K562 (cell line): Measurements from ENCODE around the gene ZDHHC8. TPM values are rescaled to one million over a fixed set of nuclear protein-coding genes. Genes with fewer than 3 reads are reported as not detected.

Source experiments
- CHD4 ChIP-seq: fragments of 200-600 bp; sonication (generic); IDR thresholded peaks from 3 replicates; pipeline ENCODE4 v1.6.1; 2012; ENCODE audit warnings: low read depth, mild to moderate bottlenecking, mixed read lengths, low read length, inconsistent platforms; ENCODE audit not compliant: insufficient read depth, insufficient replicate concordance, poor library complexity, severe bottlenecking
- CREM ChIP-seq: IDR thresholded peaks from 2 replicates; pipeline ENCODE4 v1.6.1; 2014; ENCODE audit warnings: antibody characterized with exemption, low read depth
- CTBP1 ChIP-seq: fragments of 450-650 bp; IDR thresholded peaks from 2 replicates; pipeline ENCODE4 v1.6.1; 2016; ENCODE audit warnings: borderline replicate concordance
- EHMT2 ChIP-seq: fragments of 450-650 bp; IDR thresholded peaks from 2 replicates; pipeline ENCODE4 v1.6.1; 2018; ENCODE audit warnings: antibody characterized with exemption
- MEF2A ChIP-seq: IDR thresholded peaks from 2 replicates; pipeline ENCODE4 v1.6.1; 2011; ENCODE audit warnings: low read depth, mild to moderate bottlenecking, low read length, moderate library complexity; ENCODE audit not compliant: control insufficient read depth
- RBM34 ChIP-seq: fragments of 200-400 bp; formaldehyde crosslinking; IDR thresholded peaks from 2 replicates; pipeline ENCODE4 v1.6.1; 2018; ENCODE audit warnings: low read length, borderline replicate concordance; ENCODE audit not compliant: insufficient read depth
- SP2 ChIP-seq: IDR thresholded peaks from 2 replicates; pipeline ENCODE4 v1.6.1; 2011; ENCODE audit warnings: mild to moderate bottlenecking, low read depth, low read length, moderate library complexity; ENCODE audit not compliant: poor library complexity, severe bottlenecking; ENCODE audit errors: extremely low read depth
- TAF15 ChIP-seq: fragments of 200-400 bp; formaldehyde crosslinking; IDR thresholded peaks from 2 replicates; pipeline ENCODE4 v1.6.1; 2017; ENCODE audit warnings: mild to moderate bottlenecking, low read depth, low read length, moderate library complexity
- TCF15 ChIP-seq: fragments of 250-450 bp; sonication (Bioruptor Pico); IDR thresholded peaks from 2 replicates; pipeline ENCODE4 v1.8.0; 2022; ENCODE audit warnings: moderate library complexity, mild to moderate bottlenecking, inconsistent platforms
- U2AF1 ChIP-seq: fragments of 200-400 bp; formaldehyde crosslinking; optimal IDR thresholded peaks from 2 replicates; pipeline ENCODE3; 2017; ENCODE audit warnings: mild to moderate bottlenecking, low read depth, low read length, moderate library complexity
- ZBTB1 ChIP-seq: sonication (generic); formaldehyde crosslinking; IDR thresholded peaks from 2 replicates; pipeline ENCODE4 v1.8.1; 2023; ENCODE audit warnings: missing genetic modification reagents, low read depth, mild to moderate bottlenecking, borderline replicate concordance
- ZNF146 ChIP-seq: IDR thresholded peaks from one replicate; pipeline ENCODE4 v1.6.1; 2018; ENCODE audit warnings: missing compliant biosample characterization; ENCODE audit not compliant: unreplicated experiment
- ZNF512 ChIP-seq: IDR thresholded peaks from 2 replicates; pipeline ENCODE4 v1.6.1; 2016; ENCODE audit warnings: missing genetic modification characterization, missing compliant biosample characterization
- ZNF79 ChIP-seq: fragments of 250-450 bp; sonication (Bioruptor Pico); IDR thresholded peaks from 2 replicates; pipeline ENCODE4 v1.4.0; 2020; ENCODE audit warnings: low read depth, mild to moderate bottlenecking, moderate library complexity
- polyA plus RNA-seq, 8 experiments: library from polyadenylated mRNA; depleted of rRNA in 4 of 8; stranded (reverse) in 5 of 8; unstranded in 3 of 8; fragments of >200 nt; fragmentation: Nextera tagmentation in 2 of 8; fragmentation: Illumina TruSeq in 1 of 8; extraction: Ambion mirVana in 2 of 8; extraction: Trizol in 1 of 8; gene quantifications; 2 replicates each; pipeline versions ENCODE4 v1.2.1 to v1.2.3, GENCODE V29; 2011 to 2014; ENCODE audit warnings: inconsistent platforms in 1 of 8, missing spikeins in 1 of 8
- total RNA-seq, 7 experiments: library from RNA; depleted of rRNA in 6 of 7; stranded (reverse); fragments of >200 nt in 6 of 7; fragmentation: Illumina TruSeq in 2 of 7; extraction: Trizol in 2 of 7; gene quantifications; 2 replicates each; pipeline versions ENCODE4 v1.2.1 to v1.2.3, GENCODE V29; 2011 to 2021; ENCODE audit warnings: low replicate concordance in 1 of 7
- TF ChIP-seq, protein P1 (sequence below): sonication (generic); formaldehyde crosslinking; IDR thresholded peaks from 2 replicates; pipeline ENCODE4 v1.8.0; 2022; ENCODE audit warnings: missing genetic modification reagents, mild to moderate bottlenecking, moderate library complexity, borderline replicate concordance
- TF ChIP-seq, protein P2 (sequence below): sonication (generic); formaldehyde crosslinking; IDR thresholded peaks from 2 replicates; pipeline ENCODE4 v1.8.1; 2023; ENCODE audit warnings: mild to moderate bottlenecking, missing genetic modification reagents
- TF ChIP-seq, protein P3 (sequence below): fragments of 250-450 bp; sonication (Bioruptor Pico); IDR thresholded peaks from 2 replicates; pipeline ENCODE4 v1.5.0; 2022; ENCODE audit warnings: mild to moderate bottlenecking
- TF ChIP-seq, protein P4 (sequence below): fragments of 450-650 bp; formaldehyde crosslinking; IDR thresholded peaks from 2 replicates; pipeline ENCODE4 v1.4.0; 2022; ENCODE audit warnings: missing genetic modification characterization

ZDHHC8 gene
- total and polyA plus RNA-seq, 9 of the 15 experiments (the other 6 are each of a cell fraction or from before 2014, with no cell fraction given) = 0.04 to 109 (median 16.4) TPM

DNA sequence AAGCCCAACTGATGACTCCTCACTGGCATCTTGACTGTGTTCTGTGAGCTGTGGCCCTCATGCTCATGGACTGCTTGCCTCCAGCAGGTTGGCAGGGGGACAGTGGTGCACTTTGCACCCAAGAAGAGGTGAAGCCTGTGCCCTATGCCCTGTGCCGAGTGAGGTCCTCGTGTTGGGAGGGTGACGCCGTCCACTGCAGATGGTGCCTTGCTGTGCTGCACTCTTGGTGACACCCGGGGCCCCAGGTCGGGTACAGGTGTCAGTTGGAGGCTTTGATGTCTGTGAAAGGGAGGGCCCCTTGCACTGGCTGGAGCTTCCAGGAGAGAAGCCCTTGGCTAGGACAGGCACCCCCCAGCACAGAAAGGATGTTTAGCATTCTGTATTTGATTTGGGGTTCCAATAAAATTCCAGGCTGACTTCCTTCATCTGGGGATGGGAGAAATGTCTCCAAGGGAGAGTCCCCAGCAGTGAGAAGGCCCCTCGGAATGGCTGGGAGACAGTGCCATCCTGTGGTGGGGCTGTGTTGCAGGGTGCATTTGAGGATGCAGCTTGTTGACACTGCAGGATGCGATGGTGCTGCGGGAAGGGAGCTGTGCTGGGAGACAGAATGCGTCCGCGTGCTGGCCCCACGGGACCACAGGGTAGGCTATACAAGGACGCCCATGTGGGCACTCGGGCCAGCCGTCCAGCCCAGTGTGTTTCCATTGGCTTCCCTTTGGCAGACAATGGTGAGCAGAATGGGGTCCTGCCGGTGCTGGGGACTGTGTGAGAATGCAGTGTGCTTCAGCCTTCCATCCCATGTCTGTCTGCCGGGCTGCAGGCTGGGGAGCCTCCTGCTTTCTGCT is 2.5 kb upstream of the ZDHHC8 start (continued):
- TF ChIP-seq TCF15 = peak; percentile 84
- TF ChIP-seq ZNF512 (tag) = no peak
- TF ChIP-seq RBM34 = no peak
- no peak for TF ChIP-seq ZNF146 (CRISPR knock-in tag)
- TF ChIP-seq, protein P1, sequence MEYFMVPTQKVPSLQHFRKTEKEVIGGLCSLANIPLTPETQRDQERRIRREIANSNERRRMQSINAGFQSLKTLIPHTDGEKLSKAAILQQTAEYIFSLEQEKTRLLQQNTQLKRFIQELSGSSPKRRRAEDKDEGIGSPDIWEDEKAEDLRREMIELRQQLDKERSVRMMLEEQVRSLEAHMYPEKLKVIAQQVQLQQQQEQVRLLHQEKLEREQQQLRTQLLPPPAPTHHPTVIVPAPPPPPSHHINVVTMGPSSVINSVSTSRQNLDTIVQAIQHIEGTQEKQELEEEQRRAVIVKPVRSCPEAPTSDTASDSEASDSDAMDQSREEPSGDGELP (CRISPR knock-in tag) = no peak
- no peak for TF ChIP-seq U2AF1
- no peak for TF ChIP-seq EHMT2
- no peak for TF ChIP-seq ZNF79
- TF ChIP-seq, protein P2, sequence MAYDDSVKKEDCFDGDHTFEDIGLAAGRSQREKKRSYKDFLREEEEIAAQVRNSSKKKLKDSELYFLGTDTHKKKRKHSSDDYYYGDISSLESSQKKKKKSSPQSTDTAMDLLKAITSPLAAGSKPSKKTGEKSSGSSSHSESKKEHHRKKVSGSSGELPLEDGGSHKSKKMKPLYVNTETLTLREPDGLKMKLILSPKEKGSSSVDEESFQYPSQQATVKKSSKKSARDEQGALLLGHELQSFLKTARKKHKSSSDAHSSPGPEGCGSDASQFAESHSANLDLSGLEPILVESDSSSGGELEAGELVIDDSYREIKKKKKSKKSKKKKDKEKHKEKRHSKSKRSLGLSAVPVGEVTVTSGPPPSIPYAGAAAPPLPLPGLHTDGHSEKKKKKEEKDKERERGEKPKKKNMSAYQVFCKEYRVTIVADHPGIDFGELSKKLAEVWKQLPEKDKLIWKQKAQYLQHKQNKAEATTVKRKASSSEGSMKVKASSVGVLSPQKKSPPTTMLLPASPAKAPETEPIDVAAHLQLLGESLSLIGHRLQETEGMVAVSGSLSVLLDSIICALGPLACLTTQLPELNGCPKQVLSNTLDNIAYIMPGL (CRISPR knock-in tag) = peak; percentile 85; the same call in 1 of the 2 replicates
- peak; percentile 69; the same call in 1 of the 2 replicates for TF ChIP-seq TAF15
- TF ChIP-seq MEF2A = no peak
- TF ChIP-seq, protein P3, sequence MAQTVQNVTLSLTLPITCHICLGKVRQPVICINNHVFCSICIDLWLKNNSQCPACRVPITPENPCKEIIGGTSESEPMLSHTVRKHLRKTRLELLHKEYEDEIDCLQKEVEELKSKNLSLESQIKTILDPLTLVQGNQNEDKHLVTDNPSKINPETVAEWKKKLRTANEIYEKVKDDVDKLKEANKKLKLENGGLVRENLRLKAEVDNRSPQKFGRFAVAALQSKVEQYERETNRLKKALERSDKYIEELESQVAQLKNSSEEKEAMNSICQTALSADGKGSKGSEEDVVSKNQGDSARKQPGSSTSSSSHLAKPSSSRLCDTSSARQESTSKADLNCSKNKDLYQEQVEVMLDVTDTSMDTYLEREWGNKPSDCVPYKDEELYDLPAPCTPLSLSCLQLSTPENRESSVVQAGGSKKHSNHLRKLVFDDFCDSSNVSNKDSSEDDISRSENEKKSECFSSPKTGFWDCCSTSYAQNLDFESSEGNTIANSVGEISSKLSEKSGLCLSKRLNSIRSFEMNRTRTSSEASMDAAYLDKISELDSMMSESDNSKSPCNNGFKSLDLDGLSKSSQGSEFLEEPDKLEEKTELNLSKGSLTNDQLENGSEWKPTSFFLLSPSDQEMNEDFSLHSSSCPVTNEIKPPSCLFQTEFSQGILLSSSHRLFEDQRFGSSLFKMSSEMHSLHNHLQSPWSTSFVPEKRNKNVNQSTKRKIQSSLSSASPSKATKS (CRISPR knock-in tag) = no peak
- TF ChIP-seq CTBP1 = peak; percentile 98
- TF ChIP-seq SP2 = no peak
- TF ChIP-seq CHD4 = peak; percentile 47
- no peak for TF ChIP-seq ZBTB1 (CRISPR knock-in tag)
- TF ChIP-seq CREM = peak; percentile 84
- TF ChIP-seq, protein P4, sequence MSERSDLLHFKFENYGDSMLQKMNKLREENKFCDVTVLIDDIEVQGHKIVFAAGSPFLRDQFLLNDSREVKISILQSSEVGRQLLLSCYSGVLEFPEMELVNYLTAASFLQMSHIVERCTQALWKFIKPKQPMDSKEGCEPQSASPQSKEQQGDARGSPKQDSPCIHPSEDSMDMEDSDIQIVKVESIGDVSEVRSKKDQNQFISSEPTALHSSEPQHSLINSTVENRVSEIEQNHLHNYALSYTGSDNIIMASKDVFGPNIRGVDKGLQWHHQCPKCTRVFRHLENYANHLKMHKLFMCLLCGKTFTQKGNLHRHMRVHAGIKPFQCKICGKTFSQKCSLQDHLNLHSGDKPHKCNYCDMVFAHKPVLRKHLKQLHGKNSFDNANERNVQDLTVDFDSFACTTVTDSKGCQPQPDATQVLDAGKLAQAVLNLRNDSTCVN (CRISPR knock-in tag) = 0 out of 2 replicates have a peak, but pooled peaks have one; percentile 43
